ENCODE measurements around the gene PHF19. TPM values are rescaled to one million over a fixed set of nuclear protein-coding genes. Genes with fewer than 3 reads are reported as not detected.

Gene PHF19
- total RNA-seq, 2 donors from 2014 or later = 97.4 to 177 TPM

GRCh38 chr9:120891884-120892747, 15.1 kb upstream of the PHF19 start:
- Mint-ChIP-seq H3K4me1 (ENCODE audit: low read depth in 2 of 2) (peaks cover 35 to 43% of the 10 kb centered on the region in 2 donors), H3K27me3 (no peaks in the 10 kb centered on the region), H3K4me3 (peak overlapping the region; percentile 44), H3K9me3 (no peaks in the 10 kb centered on the region), H3K27ac (peak overlapping the region; percentile 78 to 86), H3K36me3 (no peaks in the 10 kb centered on the region)
- ATAC-seq (peak in 1 of 2 donors; percentile 1), DNase-seq (ENCODE audit: low spot score) (no peak)

DNA sequence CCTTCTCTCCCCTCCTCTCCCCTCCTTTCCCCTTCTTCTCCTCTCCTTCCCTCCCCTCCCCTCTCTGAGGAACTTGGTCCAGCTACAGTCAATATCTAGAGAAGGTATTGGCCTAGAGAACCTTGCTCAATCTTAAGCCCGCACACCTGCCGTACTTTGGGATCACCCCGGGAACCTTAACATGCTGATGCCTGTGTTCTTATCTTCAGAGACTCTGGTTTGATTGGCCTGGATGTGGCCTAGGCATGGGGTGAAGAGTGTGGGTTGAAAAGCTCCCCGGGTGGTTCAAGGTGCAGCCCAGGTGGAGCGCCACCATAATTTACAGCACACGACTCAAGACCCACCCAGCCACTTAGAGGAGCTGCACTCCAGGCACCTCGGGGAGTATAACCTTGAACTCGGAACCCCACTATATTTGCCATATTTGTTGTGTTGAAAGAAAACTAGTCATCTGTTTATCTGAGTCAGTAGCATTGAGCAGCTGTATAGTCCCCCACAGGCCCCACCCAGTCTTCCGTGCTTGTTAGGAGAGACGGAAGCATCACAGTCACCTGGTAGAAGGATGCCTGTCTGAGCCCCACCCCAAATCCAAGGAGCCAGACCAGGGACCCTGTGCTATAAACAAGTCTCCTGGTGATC, 14.4 kb upstream of the PHF19 start:
- no peaks in the 10 kb centered on the region for H3K9me3 Mint-ChIP-seq
- H3K4me1 Mint-ChIP-seq (ENCODE audit: low read depth in 2 of 2) = peaks cover 28 to 38% of the 10 kb centered on the region in 2 donors
- H3K27me3 Mint-ChIP-seq = no peaks in the 10 kb centered on the region
- ATAC-seq (peak in 1 of 2 donors; percentile 47), DNase-seq (ENCODE audit: low spot score) (no peak)
- H3K4me3 Mint-ChIP-seq = peak overlapping the region; percentile 44
- H3K36me3 Mint-ChIP-seq = no peaks in the 10 kb centered on the region
- peak overlapping the region; percentile 78 to 86 for H3K27ac Mint-ChIP-seq

DNA sequence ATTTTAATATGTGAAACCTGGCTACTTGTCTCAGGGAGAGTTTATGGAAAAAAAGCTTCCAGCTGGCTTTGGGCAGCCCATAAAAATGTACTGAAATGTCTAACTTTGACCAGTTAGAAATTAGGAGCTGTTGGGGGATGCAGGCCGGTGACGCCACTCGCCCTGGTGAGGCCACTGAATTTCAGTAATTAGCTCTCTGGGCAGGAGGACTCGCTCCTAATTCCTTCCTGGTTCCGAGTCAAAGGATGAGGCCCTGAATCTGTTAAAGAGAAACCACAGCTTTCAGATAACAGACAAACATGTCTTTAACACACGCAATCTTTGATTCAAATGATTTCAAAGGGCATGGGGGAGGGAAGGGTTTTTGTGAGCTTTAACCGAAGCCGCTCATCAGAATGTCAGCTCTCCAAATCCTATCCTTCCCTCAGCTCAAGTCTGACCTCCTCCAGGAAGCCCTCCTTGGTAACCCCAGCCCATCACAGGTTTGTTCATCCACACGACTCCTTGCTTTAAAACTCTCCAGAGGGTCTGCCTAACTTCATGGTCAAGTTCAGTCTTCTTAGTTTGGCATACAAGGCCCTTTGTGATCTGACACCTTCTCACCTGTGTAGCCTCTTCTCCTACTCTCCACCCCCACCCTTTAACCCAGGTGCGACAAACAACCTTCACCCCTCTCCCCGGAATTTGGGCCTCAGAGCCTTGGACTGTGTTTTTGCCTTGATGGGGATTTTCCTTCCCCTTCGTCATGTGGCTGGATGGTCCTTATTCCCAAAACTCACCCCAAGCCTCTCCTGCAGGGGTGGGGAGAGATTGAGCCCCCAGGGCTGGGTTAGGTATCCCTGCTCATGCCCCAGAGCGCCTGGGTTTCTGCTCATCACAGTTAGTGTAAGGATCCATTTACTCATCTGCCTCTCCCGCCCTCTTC, 13.6 kb upstream of the PHF19 start:
- ATAC-seq (no peak), DNase-seq (ENCODE audit: low spot score) (no peak)
- H3K4me1 Mint-ChIP-seq (ENCODE audit: low read depth in 2 of 2) = peaks cover 31 to 38% of the 10 kb centered on the region in 2 donors
- H3K27me3 Mint-ChIP-seq = no peaks in the 10 kb centered on the region
- H3K9me3 Mint-ChIP-seq = no peaks in the 10 kb centered on the region
- H3K36me3 Mint-ChIP-seq = no peaks in the 10 kb centered on the region
- peak overlapping the region; percentile 78 to 86 for H3K27ac Mint-ChIP-seq
- peak overlapping the region; percentile 63 for H3K4me3 Mint-ChIP-seq

- DNase-seq (ENCODE audit: low spot score) = no peak
- Mint-ChIP-seq H3K9me3 (no peaks in the 10 kb centered on the region), H3K27ac (peak overlapping the region; percentile 78 to 86), H3K36me3 (no peaks in the 10 kb centered on the region), H3K27me3 (no peaks in the 10 kb centered on the region), H3K4me1 (ENCODE audit: low read depth in 2 of 2) (peaks cover 31 to 38% of the 10 kb centered on the region in 2 donors), H3K4me3 (peak overlapping the region; percentile 21)
- ATAC-seq = no peak
These were observed 12.8 kb upstream of the PHF19 start for GRCh38 chr9:120889606-120890271.

- no peak overlapping the region for H3K4me3 Mint-ChIP-seq
- peak overlapping the region; percentile 78 to 86 for H3K27ac Mint-ChIP-seq
- H3K4me1 Mint-ChIP-seq (ENCODE audit: low read depth in 2 of 2) = peaks cover 33 to 37% of the 10 kb centered on the region in 2 donors
- H3K9me3 Mint-ChIP-seq = no peaks in the 10 kb centered on the region
- ATAC-seq (no peak), DNase-seq (ENCODE audit: low spot score) (no peak)
- no peaks in the 10 kb centered on the region for H3K27me3 Mint-ChIP-seq
- H3K36me3 Mint-ChIP-seq = no peaks in the 10 kb centered on the region
These were observed 11.6 kb upstream of the PHF19 start for GRCh38 chr9:120888626-120889025.

GRCh38 chr9:120886490-120886967, 9.5 kb upstream of the PHF19 start:
- ATAC-seq (peak; percentile 26 to 28), DNase-seq (ENCODE audit: low spot score) (no peak)
- H3K9me3 Mint-ChIP-seq = no peaks in the 10 kb centered on the region
- no peaks in the 10 kb centered on the region for H3K27me3 Mint-ChIP-seq
- no peaks in the 10 kb centered on the region for H3K36me3 Mint-ChIP-seq
- peak overlapping the region in 1 of 2 donors; percentile 71 for H3K27ac Mint-ChIP-seq
- no peak overlapping the region for H3K4me3 Mint-ChIP-seq
- H3K4me1 Mint-ChIP-seq (ENCODE audit: low read depth in 2 of 2) = peaks cover 16 to 22% of the 10 kb centered on the region in 2 donors

DNA sequence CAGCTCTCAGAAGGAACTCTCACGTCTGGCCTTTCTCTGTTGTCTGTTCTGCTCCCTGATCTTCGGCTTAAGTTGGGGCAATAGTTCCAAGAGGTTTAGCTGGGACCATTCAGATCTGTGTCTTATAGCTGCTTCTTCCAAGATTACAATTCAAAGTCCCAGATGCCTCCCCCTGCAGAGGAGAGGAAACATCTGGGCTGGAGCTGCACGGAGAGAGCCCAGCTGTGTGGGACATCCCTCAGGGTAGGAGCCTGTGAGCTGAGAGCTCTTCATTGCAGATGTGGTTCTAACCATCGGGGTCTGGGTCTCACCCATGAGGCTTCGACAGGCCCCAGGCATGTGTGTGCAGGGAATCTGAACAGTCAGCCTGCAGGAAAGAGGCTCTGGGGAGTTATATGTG, 9.0 kb upstream of the PHF19 start:
- H3K9me3 Mint-ChIP-seq = no peaks in the 10 kb centered on the region
- DNase-seq (ENCODE audit: low spot score) (no peak), ATAC-seq (no peak)
- H3K27ac Mint-ChIP-seq = peak overlapping the region in 1 of 2 donors; percentile 71
- no peaks in the 10 kb centered on the region for H3K27me3 Mint-ChIP-seq
- no peaks in the 10 kb centered on the region for H3K36me3 Mint-ChIP-seq
- peaks cover 13 to 18% of the 10 kb centered on the region in 2 donors for H3K4me1 Mint-ChIP-seq (ENCODE audit: low read depth in 2 of 2)
- no peak overlapping the region for H3K4me3 Mint-ChIP-seq

DNA sequence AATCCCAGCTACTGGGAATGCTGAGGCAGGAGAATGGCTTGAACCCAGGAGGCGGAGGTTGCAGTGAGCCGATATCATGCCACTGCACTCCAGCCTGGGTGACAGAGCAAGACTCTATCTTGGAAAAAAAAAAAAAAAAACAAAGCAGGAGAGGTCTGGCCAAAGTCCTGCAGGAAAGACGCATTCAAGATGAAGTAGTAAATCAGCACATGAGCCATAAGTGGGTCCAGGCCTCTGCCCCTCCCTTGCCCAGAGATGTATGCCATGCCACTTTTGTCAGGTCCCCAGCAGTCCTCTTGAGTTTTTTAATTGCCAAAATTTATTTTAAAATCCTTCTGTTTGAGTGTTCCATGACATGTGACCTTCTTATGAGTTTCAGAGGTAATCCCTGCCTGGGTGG, 8.5 kb upstream of the PHF19 start:
- no peak for DNase-seq (ENCODE audit: low spot score)
- Mint-ChIP-seq H3K9me3 (no peaks in the 10 kb centered on the region), H3K4me1 (ENCODE audit: low read depth in 2 of 2) (peaks cover 9 to 13% of the 10 kb centered on the region in 2 donors), H3K4me3 (no peak overlapping the region), H3K27me3 (no peaks in the 10 kb centered on the region), H3K36me3 (no peaks in the 10 kb centered on the region), H3K27ac (peak overlapping the region in 1 of 2 donors; percentile 71)
- no peak for ATAC-seq

DNA sequence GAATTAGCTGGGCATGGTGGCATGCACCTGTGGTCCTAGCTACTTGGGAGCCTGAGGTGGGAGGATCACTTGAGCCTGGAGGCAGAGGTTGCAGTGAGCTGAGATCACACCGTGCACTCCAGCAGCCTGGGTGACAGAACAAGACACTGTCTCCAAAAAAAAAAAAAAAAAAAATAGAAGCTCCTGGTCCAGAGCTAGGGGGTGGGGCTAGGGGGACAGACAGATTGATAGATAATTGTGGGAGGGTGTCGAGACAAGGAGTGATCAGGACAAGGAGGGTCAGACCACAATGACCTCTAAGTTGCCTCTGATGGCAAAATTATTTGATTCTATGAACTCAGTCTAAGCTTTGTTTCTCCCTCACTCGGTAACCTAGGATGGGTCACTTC, 6.6 kb upstream of the PHF19 start:
- no peaks in the 10 kb centered on the region for H3K36me3 Mint-ChIP-seq
- DNase-seq (ENCODE audit: low spot score) (no peak), ATAC-seq (peak in 1 of 2 donors; percentile 9)
- H3K9me3 Mint-ChIP-seq = no peaks in the 10 kb centered on the region
- H3K27me3 Mint-ChIP-seq = peaks cover 0 to 2% of the 10 kb centered on the region in 2 donors
- no peak overlapping the region for H3K27ac Mint-ChIP-seq
- no peak overlapping the region for H3K4me3 Mint-ChIP-seq
- H3K4me1 Mint-ChIP-seq (ENCODE audit: low read depth in 2 of 2) = peaks cover 13 to 19% of the 10 kb centered on the region in 2 donors

DNA sequence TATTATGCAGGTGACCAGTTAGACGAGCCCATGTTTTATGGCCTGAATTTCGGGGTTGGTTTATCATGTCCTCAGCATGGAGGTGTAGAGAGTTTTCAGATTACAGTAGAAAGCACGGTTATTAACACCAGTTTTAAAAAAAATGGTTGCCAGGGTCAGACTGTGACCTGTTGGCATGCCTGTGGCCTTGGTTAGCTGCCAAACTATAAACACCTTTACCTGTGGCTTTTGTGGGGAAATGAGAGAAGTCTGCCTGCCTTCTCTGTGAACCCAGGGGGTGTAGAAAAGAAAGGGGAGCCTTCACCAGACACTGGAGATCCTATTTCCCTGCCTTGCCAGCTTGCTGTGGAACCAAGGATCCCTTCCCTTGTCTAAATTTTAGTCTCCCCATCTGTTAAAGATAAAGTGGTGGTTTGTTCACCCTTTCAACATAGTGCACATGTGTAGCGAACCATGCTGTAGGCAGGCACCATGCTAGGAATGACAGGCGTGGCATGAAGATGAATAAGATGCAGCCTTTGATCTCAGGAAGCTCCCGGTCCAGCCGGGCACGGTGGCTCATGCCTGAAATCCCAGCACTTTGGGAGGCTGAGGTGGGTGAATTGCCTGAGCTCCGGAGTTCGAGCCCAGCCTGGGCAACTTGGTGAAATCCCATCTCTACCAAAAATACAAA, 6.1 kb upstream of the PHF19 start:
- H3K27me3 Mint-ChIP-seq = peaks cover 0 to 2% of the 10 kb centered on the region in 2 donors
- no peak overlapping the region for H3K27ac Mint-ChIP-seq
- H3K4me1 Mint-ChIP-seq (ENCODE audit: low read depth in 2 of 2) = peaks cover 18 to 25% of the 10 kb centered on the region in 2 donors
- no peaks in the 10 kb centered on the region for H3K36me3 Mint-ChIP-seq
- DNase-seq (ENCODE audit: low spot score) (no peak), ATAC-seq (no peak)
- H3K4me3 Mint-ChIP-seq = no peak overlapping the region
- no peaks in the 10 kb centered on the region for H3K9me3 Mint-ChIP-seq

DNA sequence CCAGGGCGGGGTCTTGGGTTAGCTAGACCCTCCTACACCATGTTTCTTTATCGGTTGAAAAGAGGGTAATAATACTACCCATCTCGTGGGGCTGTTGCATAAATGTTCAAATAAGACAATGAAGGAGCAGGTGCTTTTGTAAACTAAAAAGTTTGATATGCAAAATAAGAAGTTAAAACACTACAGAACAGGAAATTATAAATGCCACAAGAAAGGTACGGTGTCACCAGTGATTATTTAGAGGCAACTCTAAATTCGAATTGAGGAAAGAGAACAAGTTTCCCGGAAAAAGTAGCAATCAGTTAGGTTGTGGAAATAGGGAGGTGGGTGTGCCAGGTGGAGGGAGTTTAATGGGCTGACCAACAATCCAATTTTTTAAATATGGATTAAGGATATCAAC, 2.5 kb upstream of the PHF19 start:
- ATAC-seq = no peak
- Mint-ChIP-seq H3K4me1 (ENCODE audit: low read depth in 2 of 2) (peaks cover 36 to 38% of the 10 kb centered on the region in 2 donors), H3K36me3 (peaks cover 16% of the 10 kb centered on the region), H3K27me3 (peaks cover 0 to 2% of the 10 kb centered on the region in 2 donors), H3K27ac (peak overlapping the region; percentile 87 to 91), H3K9me3 (no peaks in the 10 kb centered on the region), H3K4me3 (no peak overlapping the region)
- no peak for DNase-seq (ENCODE audit: low spot score)

All from natural killer cell treated with Interleukin-12 subunit alpha and Interleukin-12 subunit beta and Interleukin-15 and Interleukin-18, amount 100 ng/mL, for 72 hours (primary cell).